ENCODE measurements around the gene SDK1.
"Not testable (repeated sequence)": the region's sequence is repeated elsewhere in the genome, so short reads cannot be mapped to it uniquely, and the experiment has no call there.

The SDK1 gene

GRCh38 chr7:4091767-4092166 lies 790.7 kb downstream of the SDK1 start:
- DNase-seq: no peak

GRCh38 chr7:4093035-4093434 lies 792.0 kb downstream of the SDK1 start:
- DNase-seq: no peak

- no peak for DNase-seq
Measured at GRCh38 chr7:4093483-4093882, 792.4 kb downstream of the SDK1 start.

- DNase-seq: not testable (repeated sequence)
Measured at GRCh38 chr7:4094158-4094557, 793.1 kb downstream of the SDK1 start.

GRCh38 chr7:4097001-4097609 lies 796.1 kb downstream of the SDK1 start:
- no peak for DNase-seq

GRCh38 chr7:4098169-4098568 lies 797.1 kb downstream of the SDK1 start:
- DNase-seq: no peak

- DNase-seq: no peak
Measured at GRCh38 chr7:4099651-4100050, 798.6 kb downstream of the SDK1 start.

GRCh38 chr7:4100148-4100547 lies 799.1 kb downstream of the SDK1 start:
- DNase-seq: no peak

GRCh38 chr7:4100691-4101090 lies 799.6 kb downstream of the SDK1 start:
- DNase-seq: no peak

- DNase-seq: peak; percentile 16
Measured at GRCh38 chr7:4102231-4102841, 801.3 kb downstream of the SDK1 start.

GRCh38 chr7:4103352-4104091 lies 802.5 kb downstream of the SDK1 start:
- no peak for DNase-seq

- DNase-seq: no peak
Measured at GRCh38 chr7:4107839-4108238, 806.8 kb downstream of the SDK1 start.

GRCh38 chr7:4108951-4109350 lies 807.9 kb downstream of the SDK1 start:
- DNase-seq: no peak

GRCh38 chr7:4109481-4110110 lies 808.5 kb downstream of the SDK1 start:
- no peak for DNase-seq

- DNase-seq: no peak
Measured at GRCh38 chr7:4110438-4110837, 809.4 kb downstream of the SDK1 start.

- DNase-seq: no peak
Measured at GRCh38 chr7:4111166-4111565, 810.1 kb downstream of the SDK1 start.

- no peak for DNase-seq
Measured at GRCh38 chr7:4113271-4113670, 812.2 kb downstream of the SDK1 start.

- DNase-seq: no peak
Measured at GRCh38 chr7:4113976-4114375, 812.9 kb downstream of the SDK1 start.

GRCh38 chr7:4115442-4115841 lies 814.4 kb downstream of the SDK1 start:
- DNase-seq: no peak

- DNase-seq: no peak
Measured at GRCh38 chr7:4115941-4116610, 815.0 kb downstream of the SDK1 start.

- no peak for DNase-seq
Measured at GRCh38 chr7:4119848-4120247, 818.8 kb downstream of the SDK1 start.

GRCh38 chr7:4123346-4123745 lies 822.3 kb downstream of the SDK1 start:
- DNase-seq: no peak

GRCh38 chr7:4123823-4124222 lies 822.8 kb downstream of the SDK1 start:
- DNase-seq: no peak
